Esophagus muscularis mucosa (tissue), 3 donors: ENCODE data around the gene SAP130.

ENCODE experiments used
- CTCF ChIP-seq, 3 experiments: fragments of 200-600 bp in 2 of 3; fragments of 450-650 bp in 1 of 3; sonication (generic) in 2 of 3; IDR thresholded peaks; one replicate each; pipeline ENCODE4 v1.5.1; 2017 to 2019; ENCODE audit warnings: antibody characterized with exemption in 3 of 3, mild to moderate bottlenecking in 2 of 3, moderate library complexity in 1 of 3
- POLR2A ChIP-seq: fragments of 450-650 bp; IDR thresholded peaks from one replicate; pipeline ENCODE4 v1.6.1; 2017; ENCODE audit warnings: antibody characterized with exemption, moderate library complexity, mild to moderate bottlenecking, low read depth
- POLR2AphosphoS5 ChIP-seq, 2 donors: sonication (generic); formaldehyde crosslinking; IDR thresholded peaks; one replicate each; pipeline ENCODE4 v1.6.1; 2017; ENCODE audit warnings: antibody characterized with exemption in 2 of 2

- TF ChIP-seq CTCF (IDR thresholded peaks at IDR 0.05) (no peak), POLR2A (no peak), POLR2AphosphoS5 (IDR thresholded peaks at IDR 0.05) (no peak)
Measured at GRCh38 chr2:127957240-127957639, 70.6 kb downstream of the SAP130 start.
